Measurements from ENCODE around the gene ADCY6.
"Not testable (repeated sequence)": the region's sequence is repeated elsewhere in the genome, so short reads cannot be mapped to it uniquely, and the experiment has no call there.

ADCY6 gene

DNA sequence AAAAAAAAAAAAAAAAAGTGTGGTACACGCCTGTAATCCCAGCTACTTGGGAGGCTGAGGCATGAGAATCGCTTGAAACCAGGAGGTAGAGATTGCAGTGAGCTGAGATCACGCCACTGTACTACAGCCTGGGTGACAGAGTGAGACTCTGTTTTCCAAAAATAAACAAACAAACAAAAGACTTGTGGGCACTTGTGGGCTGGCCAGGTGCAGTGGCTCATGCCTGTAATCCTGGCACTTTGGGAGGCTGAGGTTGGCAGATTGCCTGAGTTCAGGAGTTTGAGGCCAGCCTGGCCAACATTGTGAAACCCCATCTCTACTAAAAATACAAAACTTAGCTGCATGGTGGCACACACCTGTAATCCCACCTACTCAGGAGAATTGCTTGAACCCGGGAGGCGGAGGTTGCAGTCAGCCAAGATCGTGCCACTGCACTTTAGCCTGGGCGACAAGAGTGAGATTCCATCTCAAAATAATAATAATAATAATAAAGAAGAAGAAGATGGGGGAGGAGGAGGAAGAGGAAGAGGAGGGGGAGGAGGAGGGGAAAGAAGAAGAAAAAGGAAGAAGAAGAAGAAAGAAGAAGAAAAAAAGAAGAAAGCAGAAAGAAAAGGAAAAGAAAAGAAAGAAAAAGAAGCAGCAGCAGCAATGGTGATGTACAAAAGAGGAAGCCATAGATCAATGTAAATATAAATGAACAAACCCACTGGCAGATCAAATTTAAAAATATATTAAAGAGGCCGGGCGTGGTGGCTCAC lies 44.5 kb downstream of the ADCY6 start:
- DNase-seq: no peak

DNA sequence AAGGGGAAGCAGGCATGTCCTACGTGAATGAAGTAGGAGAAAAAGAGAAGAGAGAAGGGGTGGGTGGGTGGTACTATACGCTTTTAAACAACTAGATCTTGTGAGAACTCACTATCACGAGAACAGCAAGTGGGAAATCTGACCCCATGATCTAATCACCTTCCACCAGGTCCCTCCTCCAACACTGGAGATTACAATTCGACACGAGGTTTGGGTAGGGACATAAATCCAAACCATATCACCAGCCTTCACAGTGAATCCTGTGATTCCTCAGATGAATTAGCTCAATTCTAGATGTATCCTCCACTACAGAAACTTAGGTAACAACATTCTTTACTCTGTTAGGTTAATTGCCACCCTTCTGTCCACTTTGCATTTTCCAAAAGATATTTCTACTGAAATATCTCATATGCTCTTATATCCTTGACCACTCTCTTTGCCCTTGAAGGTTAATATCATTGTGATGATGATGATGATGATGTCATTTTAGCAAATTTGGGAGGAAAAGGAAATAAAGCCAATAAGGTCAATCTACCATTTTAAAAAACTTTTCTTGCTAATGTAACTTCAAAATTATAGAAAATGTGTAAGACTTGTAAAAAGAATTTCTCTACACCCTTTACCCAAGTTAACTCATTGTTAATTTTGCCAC lies 49.1 kb downstream of the ADCY6 start:
- DNase-seq: no peak

DNA sequence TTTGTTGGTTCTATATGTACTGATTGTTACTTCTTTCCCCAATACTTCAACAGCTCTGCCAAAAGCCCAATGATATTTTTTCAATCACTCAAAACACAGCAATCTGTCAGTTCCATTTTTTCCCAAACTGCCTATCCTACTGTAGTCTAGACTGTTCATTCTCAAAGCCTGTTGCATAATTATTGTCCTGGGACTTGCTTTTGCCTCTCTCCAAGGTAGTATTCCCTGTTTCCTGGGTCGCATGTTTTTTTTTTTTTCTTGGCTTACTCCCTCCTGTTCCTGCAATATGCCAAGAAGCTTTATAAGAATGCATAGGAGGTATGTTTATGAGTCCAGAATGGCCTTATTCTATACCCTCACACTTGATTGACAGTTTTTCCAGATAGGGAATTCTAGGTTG lies 52.4 kb downstream of the ADCY6 start:
- no peak for DNase-seq

DNA sequence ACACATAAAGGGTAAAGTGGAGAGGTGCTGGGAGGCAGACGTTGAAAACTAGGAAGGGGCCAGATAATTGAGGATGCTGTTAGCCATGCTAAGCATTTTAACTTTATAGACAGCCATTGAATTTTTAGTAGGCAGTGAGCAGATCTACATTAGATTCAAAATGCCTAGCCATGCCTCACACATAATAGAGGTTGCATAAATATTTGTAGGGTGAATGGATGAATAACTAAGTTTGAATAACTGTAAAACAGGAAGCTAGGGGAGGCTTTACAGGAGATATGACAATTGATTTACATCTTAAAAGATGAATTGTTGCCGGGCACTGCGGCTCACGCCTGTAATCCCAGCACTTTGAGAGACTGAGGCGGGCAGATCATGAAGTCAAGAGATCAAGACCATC lies 60.1 kb downstream of the ADCY6 start:
- DNase-seq: no peak

DNA sequence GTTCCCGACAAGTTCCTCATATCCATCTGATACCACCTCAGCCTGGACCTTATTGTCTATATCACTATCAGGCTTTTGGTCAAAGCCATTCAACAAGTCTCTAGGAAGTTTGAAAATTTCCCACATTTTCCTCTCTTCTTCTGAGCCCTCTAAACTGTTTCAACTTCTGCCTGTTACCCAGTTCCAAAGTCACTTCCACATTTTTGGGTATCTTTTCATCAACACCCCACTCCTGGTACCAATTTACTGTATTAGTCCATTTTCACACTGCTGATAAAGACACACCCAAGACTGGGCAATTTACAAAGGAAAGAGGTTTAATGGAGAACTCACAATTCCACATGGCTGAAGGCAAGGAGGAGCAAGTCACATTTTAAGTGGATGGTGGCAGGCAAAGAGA lies 68.2 kb downstream of the ADCY6 start:
- not testable (repeated sequence) for DNase-seq

DNA sequence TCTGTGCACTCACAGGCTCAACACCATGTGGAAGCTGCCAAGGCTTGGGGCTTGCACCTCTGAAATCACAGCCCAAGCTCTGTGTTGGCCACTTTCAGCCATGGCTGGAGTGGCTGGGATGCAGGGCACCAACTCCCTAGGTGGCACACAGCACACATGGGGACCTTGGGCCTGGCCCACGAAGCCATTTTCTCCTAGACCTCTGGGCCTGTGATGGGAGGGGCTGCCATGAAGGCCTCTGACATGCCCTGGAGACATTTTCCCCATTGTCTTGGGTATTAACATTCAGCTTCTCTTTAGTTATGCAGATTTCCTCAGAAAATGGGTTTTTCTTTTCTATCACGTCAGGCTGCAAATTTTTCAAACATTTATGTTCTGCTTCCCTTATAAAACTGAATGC lies 68.7 kb downstream of the ADCY6 start:
- DNase-seq: not testable (repeated sequence)

DNA sequence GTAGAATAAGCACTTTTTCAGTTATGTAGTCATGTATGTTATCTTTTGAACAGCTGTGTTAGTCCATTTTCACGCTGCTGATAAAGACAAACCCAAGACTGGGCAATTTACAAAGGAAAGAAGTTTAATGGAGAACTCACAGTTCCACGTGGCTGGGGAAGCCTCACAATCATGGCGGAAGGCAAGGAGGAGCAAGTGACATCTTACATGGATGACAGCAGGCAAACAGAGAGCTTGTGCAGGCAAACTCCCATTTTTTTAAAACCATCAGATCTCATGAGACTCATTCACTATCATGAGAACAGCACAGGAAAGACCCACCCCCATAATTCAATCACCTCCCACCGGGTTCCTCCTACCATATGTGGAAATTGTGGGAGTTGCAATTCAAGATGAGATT lies 69.9 kb downstream of the ADCY6 start:
- not testable (repeated sequence) for DNase-seq

GRCh38 chr12:48717252-48717695 lies 71.6 kb downstream of the ADCY6 start:
- no peak for DNase-seq

DNA sequence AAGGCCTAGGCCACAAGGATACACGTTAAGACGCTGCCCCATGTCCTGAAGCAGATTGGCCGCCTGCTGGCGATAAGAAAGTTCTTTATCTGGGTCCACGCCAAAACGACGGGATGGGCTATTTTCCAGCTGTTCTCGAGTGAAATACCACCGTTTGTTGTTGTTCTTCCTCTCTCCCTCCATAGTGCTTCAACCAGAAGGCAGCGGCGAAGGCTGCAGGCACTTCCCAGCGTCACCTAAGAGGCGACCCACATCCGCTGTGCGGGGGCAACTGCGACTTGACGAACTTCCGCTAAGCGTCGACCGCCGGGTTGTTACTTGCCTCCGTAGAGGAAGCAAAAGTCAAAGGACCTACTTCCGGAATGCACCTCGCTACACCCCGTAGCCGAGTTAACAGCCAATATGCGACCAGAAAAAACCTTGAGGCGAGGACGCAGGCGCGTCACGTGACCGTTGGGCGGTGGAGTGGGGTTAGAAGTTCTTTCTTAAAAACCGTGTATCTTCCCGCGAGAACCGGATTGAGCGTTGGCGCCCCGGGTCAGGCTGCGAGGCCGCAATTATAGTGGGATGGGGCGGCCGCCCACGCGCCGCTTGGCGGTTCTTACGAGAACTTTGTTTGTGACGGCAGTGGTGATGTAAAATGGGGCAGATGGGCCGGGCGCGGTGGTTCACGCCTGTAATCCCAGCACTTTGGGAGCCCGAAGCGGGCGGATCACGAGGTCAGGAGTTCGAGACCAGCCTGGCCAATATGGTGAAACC lies 72.2 kb downstream of the ADCY6 start, which contains the start of gene CCNT1:
CCNT1 (minus strand) TSS at position 215 of the 759 bp plus-strand sequence; CDS start at position 183, 32 bp downstream.
- peak; percentile 84 to 94 for DNase-seq
